Measurements from ENCODE around the gene ABCA3. TPM values are rescaled to one million over a fixed set of nuclear protein-coding genes. Genes with fewer than 3 reads are reported as not detected.

ABCA3 gene
- total and polyA plus RNA-seq, 12 donors = 3.3 to 30.8 (median 21.6) TPM

DNA sequence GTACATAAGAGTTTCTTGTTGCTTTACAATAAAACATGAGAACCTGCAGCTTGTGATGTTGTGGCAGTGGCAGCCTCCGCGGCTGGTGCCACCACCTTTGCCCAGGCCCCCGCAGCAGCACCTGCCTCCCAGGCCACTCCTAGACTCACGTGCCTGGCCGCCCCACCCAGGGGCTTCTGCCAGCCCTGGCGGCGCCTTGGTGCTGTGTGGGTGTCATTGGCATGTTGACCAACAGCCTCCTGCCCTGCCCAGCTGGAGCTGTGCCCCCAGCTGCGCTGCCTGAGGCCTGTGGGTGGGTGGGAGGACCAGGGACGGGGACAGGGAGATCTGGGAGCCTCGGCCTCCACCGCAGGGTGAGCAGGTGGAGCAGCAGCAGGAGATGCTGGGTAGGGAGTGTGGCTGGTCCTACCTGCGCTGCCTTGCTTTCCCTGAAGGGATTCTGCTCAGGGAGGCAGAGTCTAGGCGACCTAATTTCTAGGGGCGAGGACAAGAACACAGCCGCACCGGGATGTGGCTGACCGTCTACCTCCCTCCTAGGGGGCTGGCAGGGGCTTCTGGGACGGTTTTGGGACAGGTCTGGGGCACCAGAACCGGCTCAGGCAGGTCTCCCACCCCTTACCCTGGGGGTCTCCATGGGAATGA lies 104.7 kb downstream of the ABCA3 start:
- no peak overlapping the region for H3K27ac ChIP-seq
- H3K4me1 ChIP-seq (replicated peaks in 1 of 2) = peaks cover 12 to 21% of the 10 kb centered on the region in 2 donors
- peaks cover 9% of the 10 kb centered on the region for H3K27me3 ChIP-seq
- no peaks in the 10 kb centered on the region for H3K9me3 ChIP-seq (replicated peaks in 1 of 3)
- no peak overlapping the region for H3K4me3 ChIP-seq
- no peak for TF ChIP-seq POLR2A (IDR thresholded peaks at IDR 0.05)
- TF ChIP-seq, protein P1, sequence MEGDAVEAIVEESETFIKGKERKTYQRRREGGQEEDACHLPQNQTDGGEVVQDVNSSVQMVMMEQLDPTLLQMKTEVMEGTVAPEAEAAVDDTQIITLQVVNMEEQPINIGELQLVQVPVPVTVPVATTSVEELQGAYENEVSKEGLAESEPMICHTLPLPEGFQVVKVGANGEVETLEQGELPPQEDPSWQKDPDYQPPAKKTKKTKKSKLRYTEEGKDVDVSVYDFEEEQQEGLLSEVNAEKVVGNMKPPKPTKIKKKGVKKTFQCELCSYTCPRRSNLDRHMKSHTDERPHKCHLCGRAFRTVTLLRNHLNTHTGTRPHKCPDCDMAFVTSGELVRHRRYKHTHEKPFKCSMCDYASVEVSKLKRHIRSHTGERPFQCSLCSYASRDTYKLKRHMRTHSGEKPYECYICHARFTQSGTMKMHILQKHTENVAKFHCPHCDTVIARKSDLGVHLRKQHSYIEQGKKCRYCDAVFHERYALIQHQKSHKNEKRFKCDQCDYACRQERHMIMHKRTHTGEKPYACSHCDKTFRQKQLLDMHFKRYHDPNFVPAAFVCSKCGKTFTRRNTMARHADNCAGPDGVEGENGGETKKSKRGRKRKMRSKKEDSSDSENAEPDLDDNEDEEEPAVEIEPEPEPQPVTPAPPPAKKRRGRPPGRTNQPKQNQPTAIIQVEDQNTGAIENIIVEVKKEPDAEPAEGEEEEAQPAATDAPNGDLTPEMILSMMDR (IDR thresholded peaks at IDR 0.05) = no peak
- peaks cover 0 to 50% of the 10 kb centered on the region in 2 donors for H3K36me3 ChIP-seq (replicated peaks in 1 of 2)
- intact Hi-C loops (cut with DNase I) = no loop called here
- 50 to 82% (median 76%) methylated on average over 2 to 19 of the region's 19 CpGs for WGBS, 4 donors
- no peak for DNase-seq

DNA sequence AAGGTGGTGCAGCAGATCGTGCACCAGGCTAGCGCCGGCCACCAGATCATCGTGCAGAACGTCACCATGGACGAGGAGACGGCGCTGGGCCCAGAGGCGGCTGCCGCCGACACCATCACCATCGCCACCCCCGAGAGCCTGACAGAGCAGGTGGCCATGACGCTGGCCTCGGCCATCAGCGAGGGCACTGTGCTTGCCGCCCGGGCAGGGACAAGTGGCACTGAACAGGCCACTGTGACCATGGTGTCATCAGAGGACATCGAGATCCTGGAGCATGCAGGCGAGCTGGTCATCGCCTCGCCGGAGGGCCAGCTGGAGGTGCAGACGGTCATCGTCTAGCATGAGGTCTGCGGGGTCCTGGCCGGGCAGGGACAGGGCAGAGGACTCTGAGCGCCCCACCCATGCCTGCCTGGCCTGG lies 105.3 kb downstream of the ABCA3 start:
- Histone ChIP-seq H3K4me3 (no peak overlapping the region), H3K4me1 (replicated peaks in 1 of 2) (peaks cover 12 to 23% of the 10 kb centered on the region in 2 donors), H3K27me3 (peaks cover 9% of the 10 kb centered on the region), H3K9me3 (replicated peaks in 1 of 3) (no peaks in the 10 kb centered on the region), H3K36me3 (replicated peaks in 1 of 2) (peaks cover 0 to 52% of the 10 kb centered on the region in 2 donors), H3K27ac (no peak overlapping the region)
- no peak for TF ChIP-seq POLR2A (IDR thresholded peaks at IDR 0.05)
- TF ChIP-seq, protein P1 (IDR thresholded peaks at IDR 0.05) = no peak
- intact Hi-C loops (cut with DNase I) = no loop called here
- no peak for DNase-seq
- 87 to 97% (median 95%) methylated on average over 6 to 28 of the region's 28 CpGs for WGBS, 4 donors

DNA sequence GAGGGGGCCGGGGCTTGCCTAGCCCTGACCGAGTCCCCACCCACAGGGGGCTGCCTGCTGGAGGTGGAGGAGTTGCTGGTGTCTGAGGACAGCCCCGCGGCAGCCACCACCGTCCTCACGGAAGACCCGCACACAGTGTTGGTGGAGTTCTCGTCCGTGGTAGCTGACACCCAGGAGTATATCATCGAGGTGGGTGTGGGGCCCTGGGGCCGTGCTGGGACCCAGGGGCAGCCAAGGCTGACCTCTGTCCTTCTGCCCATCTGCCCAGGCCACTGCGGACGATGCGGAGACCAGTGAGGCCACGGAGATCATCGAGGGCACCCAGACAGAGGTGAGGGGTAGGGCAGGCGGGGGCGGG lies 105.7 kb downstream of the ABCA3 start:
- H3K4me1 ChIP-seq (replicated peaks in 1 of 2) = peaks cover 12 to 23% of the 10 kb centered on the region in 2 donors
- peaks cover 9% of the 10 kb centered on the region for H3K27me3 ChIP-seq
- DNase-seq = no peak
- intact Hi-C loops (cut with DNase I) = no loop called here
- no peak overlapping the region for H3K4me3 ChIP-seq
- no peaks in the 10 kb centered on the region for H3K9me3 ChIP-seq (replicated peaks in 1 of 3)
- 92 to 100% (median 93%) methylated on average over 7 to 18 of the region's 18 CpGs for WGBS, 4 donors
- H3K27ac ChIP-seq = no peak overlapping the region
- TF ChIP-seq, protein P1 (IDR thresholded peaks at IDR 0.05) = no peak
- no peak for TF ChIP-seq POLR2A (IDR thresholded peaks at IDR 0.05)
- H3K36me3 ChIP-seq (replicated peaks in 1 of 2) = peaks cover 0 to 55% of the 10 kb centered on the region in 2 donors

DNA sequence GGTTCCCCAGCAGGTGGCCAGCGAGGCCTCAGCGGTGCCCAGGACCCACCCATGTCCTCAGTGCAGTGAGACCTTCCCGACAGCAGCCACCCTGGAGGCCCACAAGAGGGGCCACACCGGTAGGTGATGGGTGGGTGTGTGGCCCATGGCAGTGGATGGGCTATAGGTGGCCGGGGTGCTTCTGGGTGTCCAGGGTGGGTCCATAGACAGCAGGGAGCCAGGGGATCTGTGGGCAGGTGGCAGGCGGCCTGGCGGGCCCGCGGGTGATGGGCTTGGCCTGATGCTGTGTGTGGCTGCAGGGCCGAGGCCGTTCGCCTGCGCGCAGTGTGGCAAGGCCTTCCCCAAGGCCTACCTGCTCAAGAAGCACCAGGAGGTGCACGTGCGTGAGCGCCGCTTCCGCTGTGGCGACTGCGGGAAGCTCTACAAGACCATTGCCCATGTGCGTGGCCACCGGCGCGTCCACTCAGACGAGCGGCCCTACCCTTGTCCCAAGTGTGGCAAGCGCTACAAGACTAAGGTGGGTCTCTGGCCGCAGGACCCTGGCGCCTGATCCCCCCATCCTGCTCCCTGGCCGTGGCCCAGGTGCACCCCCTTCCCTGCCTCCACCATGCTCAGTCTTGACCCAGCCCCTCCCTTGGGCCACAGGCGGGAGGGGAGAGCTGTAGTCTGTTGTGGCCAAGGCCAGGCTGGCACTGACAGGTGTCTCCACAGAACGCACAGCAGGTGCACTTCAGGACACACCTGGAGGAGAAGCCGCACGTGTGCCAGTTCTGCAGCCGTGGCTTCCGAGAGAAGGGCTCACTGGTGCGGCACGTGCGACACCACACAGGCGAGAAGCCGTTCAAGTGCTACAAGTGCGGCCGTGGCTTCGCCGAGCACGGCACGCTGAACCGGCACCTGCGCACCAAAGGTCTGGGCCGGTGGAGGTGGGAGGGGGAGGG lies 106.4 kb downstream of the ABCA3 start:
- H3K4me3 ChIP-seq = no peak overlapping the region

More for the DNA sequence above, 106.4 kb downstream of the ABCA3 start:
- WGBS, 4 donors = 95 to 98% (median 96%) methylated on average over 21 to 51 of the region's 51 CpGs; no CpG with 5 or more reads in 1 of the 4 donors
- H3K9me3 ChIP-seq (replicated peaks in 1 of 3) = no peaks in the 10 kb centered on the region
- no peak overlapping the region for H3K27ac ChIP-seq
- intact Hi-C loops (cut with DNase I) = no loop called here
- peaks cover 9% of the 10 kb centered on the region for H3K27me3 ChIP-seq
- TF ChIP-seq POLR2A (IDR thresholded peaks at IDR 0.05) = no peak
- TF ChIP-seq, protein P1 (IDR thresholded peaks at IDR 0.05) = no peak
- DNase-seq = no peak
- H3K36me3 ChIP-seq (replicated peaks in 1 of 2) = peaks cover 0 to 61% of the 10 kb centered on the region in 2 donors
- H3K4me1 ChIP-seq (replicated peaks in 1 of 2) = peaks cover 12 to 23% of the 10 kb centered on the region in 2 donors

Data from adrenal gland (tissue), 12 donors.